ENCODE data around the gene GPR89A. TPM values are rescaled to one million over a fixed set of nuclear protein-coding genes. Genes with fewer than 3 reads are reported as not detected.
"Not testable (repeated sequence)": the region's sequence is repeated elsewhere in the genome, so short reads cannot be mapped to it uniquely, and the experiment has no call there.

The GPR89A gene
- polyA plus RNA-seq, 3 donors, result 7.2 to 8.1 (median 8.1) TPM

DNA sequence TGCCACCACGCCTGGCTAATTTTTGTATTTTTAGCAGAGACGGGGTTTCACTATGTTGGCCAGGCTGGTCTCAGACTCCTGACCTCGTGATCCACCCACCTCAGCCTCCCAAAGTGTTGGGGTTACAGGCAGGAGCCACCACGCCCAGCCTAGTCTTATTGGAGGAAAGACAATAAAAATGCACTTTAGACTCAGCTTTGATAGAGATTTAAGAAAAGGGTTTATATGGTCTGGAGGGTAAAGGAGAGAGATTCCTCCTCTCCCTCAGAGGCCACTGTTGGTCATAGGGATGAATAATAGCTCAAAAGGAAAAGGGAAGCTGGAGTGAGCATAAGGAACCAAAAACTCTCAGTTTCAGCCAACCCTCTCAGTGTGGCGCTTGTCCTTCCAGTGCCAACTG lies 8.4 kb upstream of the GPR89A start:
- H4K20me1 ChIP-seq (ENCODE audit: insufficient read depth, low read length); H3K27me3 ChIP-seq (ENCODE audit: control insufficient read depth in 2 of 2, insufficient read depth in 2 of 2, low read length in 2 of 2); H3K4me3 ChIP-seq (replicated peaks in 1 of 3; ENCODE audit: low read depth in 2 of 3, low read length in 3 of 3); intact Hi-C loops (cut with micrococcal nuclease); H3K4me2 ChIP-seq (replicated peaks; ENCODE audit: extremely low read depth, low read length, poor library complexity, severe bottlenecking); H3K27ac Mint-ChIP-seq; H3K4me1 ChIP-seq (ENCODE audit: control insufficient read depth in 1 of 2, insufficient read depth in 2 of 2, low read length in 2 of 2); H3K27ac ChIP-seq (ENCODE audit: low read depth in 1 of 2, low read length in 2 of 2); H3K36me3 Mint-ChIP-seq; H3K9me3 Mint-ChIP-seq; H3K9me3 ChIP-seq (replicated peaks in 1 of 2; ENCODE audit: control insufficient read depth in 1 of 2, insufficient read depth in 1 of 2, low read length in 2 of 2); H3K79me2 ChIP-seq (ENCODE audit: insufficient read depth, low read length); H3K27me3 Mint-ChIP-seq (ENCODE audit: low read depth in 3 of 3); H3K9ac ChIP-seq (ENCODE audit: insufficient read depth, low read length, poor library complexity, severe bottlenecking); H3K4me1 Mint-ChIP-seq; H3K4me3 Mint-ChIP-seq; H3K36me3 ChIP-seq (replicated peaks in 1 of 2; ENCODE audit: control insufficient read depth in 1 of 2, insufficient read depth in 2 of 2, low read length in 2 of 2); H2AFZ ChIP-seq (ENCODE audit: insufficient read depth, low read depth, low read length, poor library complexity, severe bottlenecking); DNase-seq: not testable (repeated sequence)
- WGBS (ENCODE audit: insufficient coverage), result no CpG with 5 or more reads among the region's 5 CpGs

DNA sequence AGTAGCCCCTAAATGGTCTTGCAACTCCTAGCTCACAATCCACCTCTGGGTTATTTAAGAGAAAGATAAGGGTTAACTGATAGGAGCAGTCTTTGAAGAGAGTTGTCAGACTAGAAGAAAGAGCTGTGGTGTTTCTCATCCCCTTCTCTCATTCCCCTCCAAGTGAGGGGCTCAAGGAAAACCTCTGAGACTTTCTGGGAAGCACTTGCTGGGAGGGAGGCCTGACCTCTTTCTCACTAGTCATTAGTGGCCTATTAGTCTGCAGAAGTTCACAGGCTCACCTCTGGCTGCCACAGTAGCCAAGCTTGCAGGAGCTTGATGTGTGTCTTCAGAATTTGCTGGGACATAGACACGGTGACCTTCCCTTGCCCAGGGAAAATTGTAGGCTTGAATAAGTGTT lies 6.2 kb upstream of the GPR89A start:
- intact Hi-C loops (cut with micrococcal nuclease), result no loop called here
- no peak overlapping the region for H3K27ac ChIP-seq (ENCODE audit: low read depth in 1 of 2, low read length in 2 of 2)
- no peaks in the 10 kb centered on the region for H3K4me1 ChIP-seq (ENCODE audit: control insufficient read depth in 1 of 2, insufficient read depth in 2 of 2, low read length in 2 of 2)
- Mint-ChIP-seq H3K36me3 (no peaks in the 10 kb centered on the region), H3K27me3 (ENCODE audit: low read depth in 3 of 3) (peaks cover 0 to 2% (median 2%) of the 10 kb centered on the region in 3 donors), H3K27ac (no peak overlapping the region), H3K4me1 (peaks cover 5% of the 10 kb centered on the region), H3K9me3 (no peaks in the 10 kb centered on the region), H3K4me3 (no peak overlapping the region)
- DNase-seq, result no peak
- H2AFZ ChIP-seq (ENCODE audit: insufficient read depth, low read depth, low read length, poor library complexity, severe bottlenecking), result no peak overlapping the region
- H4K20me1 ChIP-seq (ENCODE audit: insufficient read depth, low read length), result no peaks in the 10 kb centered on the region
- WGBS (ENCODE audit: insufficient coverage), result no CpG with 5 or more reads among the region's 1 CpG
- no peak overlapping the region for H3K4me2 ChIP-seq (replicated peaks; ENCODE audit: extremely low read depth, low read length, poor library complexity, severe bottlenecking)
- no peaks in the 10 kb centered on the region for H3K9me3 ChIP-seq (replicated peaks in 1 of 2; ENCODE audit: control insufficient read depth in 1 of 2, insufficient read depth in 1 of 2, low read length in 2 of 2)
- H3K27me3 ChIP-seq (ENCODE audit: control insufficient read depth in 2 of 2, insufficient read depth in 2 of 2, low read length in 2 of 2), result no peaks in the 10 kb centered on the region
- no peaks in the 10 kb centered on the region for H3K36me3 ChIP-seq (replicated peaks in 1 of 2; ENCODE audit: control insufficient read depth in 1 of 2, insufficient read depth in 2 of 2, low read length in 2 of 2)
- no peak overlapping the region for H3K4me3 ChIP-seq (replicated peaks in 1 of 3; ENCODE audit: low read depth in 2 of 3, low read length in 3 of 3)
- no peaks in the 10 kb centered on the region for H3K79me2 ChIP-seq (ENCODE audit: insufficient read depth, low read length)
- no peak overlapping the region for H3K9ac ChIP-seq (ENCODE audit: insufficient read depth, low read length, poor library complexity, severe bottlenecking)
- TF ChIP-seq, protein P1, sequence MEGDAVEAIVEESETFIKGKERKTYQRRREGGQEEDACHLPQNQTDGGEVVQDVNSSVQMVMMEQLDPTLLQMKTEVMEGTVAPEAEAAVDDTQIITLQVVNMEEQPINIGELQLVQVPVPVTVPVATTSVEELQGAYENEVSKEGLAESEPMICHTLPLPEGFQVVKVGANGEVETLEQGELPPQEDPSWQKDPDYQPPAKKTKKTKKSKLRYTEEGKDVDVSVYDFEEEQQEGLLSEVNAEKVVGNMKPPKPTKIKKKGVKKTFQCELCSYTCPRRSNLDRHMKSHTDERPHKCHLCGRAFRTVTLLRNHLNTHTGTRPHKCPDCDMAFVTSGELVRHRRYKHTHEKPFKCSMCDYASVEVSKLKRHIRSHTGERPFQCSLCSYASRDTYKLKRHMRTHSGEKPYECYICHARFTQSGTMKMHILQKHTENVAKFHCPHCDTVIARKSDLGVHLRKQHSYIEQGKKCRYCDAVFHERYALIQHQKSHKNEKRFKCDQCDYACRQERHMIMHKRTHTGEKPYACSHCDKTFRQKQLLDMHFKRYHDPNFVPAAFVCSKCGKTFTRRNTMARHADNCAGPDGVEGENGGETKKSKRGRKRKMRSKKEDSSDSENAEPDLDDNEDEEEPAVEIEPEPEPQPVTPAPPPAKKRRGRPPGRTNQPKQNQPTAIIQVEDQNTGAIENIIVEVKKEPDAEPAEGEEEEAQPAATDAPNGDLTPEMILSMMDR (IDR thresholded peaks at IDR 0.05), result no peak

DNA sequence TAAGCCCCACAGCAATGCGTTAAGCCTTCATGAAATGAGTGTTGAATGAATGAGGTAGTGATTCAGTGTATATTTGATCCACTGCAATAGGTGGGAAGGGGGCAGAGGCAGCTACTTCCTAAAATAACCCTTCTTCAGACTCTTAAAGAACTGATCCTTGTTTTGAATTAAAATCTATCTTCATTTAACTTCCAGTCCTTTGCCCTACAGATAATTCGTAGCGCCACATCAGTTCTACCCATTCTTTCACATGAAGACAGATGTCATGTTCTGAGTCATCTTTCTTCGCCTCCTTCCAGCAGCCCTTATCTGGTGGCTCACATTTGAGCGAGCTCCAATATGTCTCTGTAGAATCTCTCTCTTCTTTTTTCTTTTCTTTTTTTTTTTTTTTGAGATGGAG lies 948 bp upstream of the GPR89A start:
- H3K4me1 ChIP-seq (ENCODE audit: control insufficient read depth in 1 of 2, insufficient read depth in 2 of 2, low read length in 2 of 2); H3K4me1 Mint-ChIP-seq; H3K36me3 Mint-ChIP-seq; DNase-seq; H3K4me2 ChIP-seq (replicated peaks; ENCODE audit: extremely low read depth, low read length, poor library complexity, severe bottlenecking); H3K27ac ChIP-seq (ENCODE audit: low read depth in 1 of 2, low read length in 2 of 2); H3K4me3 ChIP-seq (replicated peaks in 1 of 3; ENCODE audit: low read depth in 2 of 3, low read length in 3 of 3); H3K9me3 ChIP-seq (replicated peaks in 1 of 2; ENCODE audit: control insufficient read depth in 1 of 2, insufficient read depth in 1 of 2, low read length in 2 of 2); H3K27me3 Mint-ChIP-seq (ENCODE audit: low read depth in 3 of 3); intact Hi-C loops (cut with micrococcal nuclease); H2AFZ ChIP-seq (ENCODE audit: insufficient read depth, low read depth, low read length, poor library complexity, severe bottlenecking); H3K27ac Mint-ChIP-seq; H3K27me3 ChIP-seq (ENCODE audit: control insufficient read depth in 2 of 2, insufficient read depth in 2 of 2, low read length in 2 of 2); H3K9ac ChIP-seq (ENCODE audit: insufficient read depth, low read length, poor library complexity, severe bottlenecking); H4K20me1 ChIP-seq (ENCODE audit: insufficient read depth, low read length); H3K79me2 ChIP-seq (ENCODE audit: insufficient read depth, low read length); H3K9me3 Mint-ChIP-seq; H3K36me3 ChIP-seq (replicated peaks in 1 of 2; ENCODE audit: control insufficient read depth in 1 of 2, insufficient read depth in 2 of 2, low read length in 2 of 2); H3K4me3 Mint-ChIP-seq: not testable (repeated sequence)
- no CpG with 5 or more reads among the region's 5 CpGs for WGBS (ENCODE audit: insufficient coverage)

DNA sequence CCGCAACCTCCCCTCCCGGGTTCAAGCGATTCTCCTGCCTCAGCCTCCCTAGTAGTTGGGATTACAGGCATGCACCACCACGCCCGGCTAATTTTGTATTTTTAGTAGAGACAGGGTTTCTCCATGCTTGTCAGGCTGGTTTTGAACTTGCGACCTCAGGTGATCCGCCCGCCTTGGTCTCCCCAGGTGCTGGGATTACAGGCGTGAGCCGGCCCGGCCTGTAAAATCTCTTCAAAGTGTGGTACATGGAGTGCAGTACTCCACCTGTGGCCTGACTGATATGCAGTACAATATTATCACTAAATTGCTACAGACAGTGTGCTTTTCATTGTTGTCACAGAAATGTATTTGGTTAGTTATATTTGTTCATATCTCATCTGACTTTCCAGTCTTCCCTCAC lies 499 bp upstream of the GPR89A start:
- H3K27me3 ChIP-seq (ENCODE audit: control insufficient read depth in 2 of 2, insufficient read depth in 2 of 2, low read length in 2 of 2); H3K27ac ChIP-seq (ENCODE audit: low read depth in 1 of 2, low read length in 2 of 2); H3K36me3 Mint-ChIP-seq; H3K9me3 ChIP-seq (replicated peaks in 1 of 2; ENCODE audit: control insufficient read depth in 1 of 2, insufficient read depth in 1 of 2, low read length in 2 of 2); H3K36me3 ChIP-seq (replicated peaks in 1 of 2; ENCODE audit: control insufficient read depth in 1 of 2, insufficient read depth in 2 of 2, low read length in 2 of 2); H3K9me3 Mint-ChIP-seq; H3K4me3 Mint-ChIP-seq; H3K4me3 ChIP-seq (replicated peaks in 1 of 3; ENCODE audit: low read depth in 2 of 3, low read length in 3 of 3); H3K27me3 Mint-ChIP-seq (ENCODE audit: low read depth in 3 of 3); H3K4me1 Mint-ChIP-seq; H3K27ac Mint-ChIP-seq; H3K4me1 ChIP-seq (ENCODE audit: control insufficient read depth in 1 of 2, insufficient read depth in 2 of 2, low read length in 2 of 2); H3K4me2 ChIP-seq (replicated peaks; ENCODE audit: extremely low read depth, low read length, poor library complexity, severe bottlenecking); H4K20me1 ChIP-seq (ENCODE audit: insufficient read depth, low read length); intact Hi-C loops (cut with micrococcal nuclease); H2AFZ ChIP-seq (ENCODE audit: insufficient read depth, low read depth, low read length, poor library complexity, severe bottlenecking); H3K79me2 ChIP-seq (ENCODE audit: insufficient read depth, low read length); H3K9ac ChIP-seq (ENCODE audit: insufficient read depth, low read length, poor library complexity, severe bottlenecking); DNase-seq: not testable (repeated sequence)
- WGBS (ENCODE audit: insufficient coverage), result no CpG with 5 or more reads among the region's 11 CpGs
